Activated CD4-positive, alpha-beta T cell treated with anti-CD3 and anti-CD28 coated beads for 24 hours (primary cell): Measurements from ENCODE around the gene DCUN1D1.

Experiments used
- DNase-seq, 2 donors: peaks; one replicate each; pipeline ENCODE4 v3.0.0-alpha.2; 2020; ENCODE audit warnings: low read depth in 2 of 2

DCUN1D1 gene

DNA sequence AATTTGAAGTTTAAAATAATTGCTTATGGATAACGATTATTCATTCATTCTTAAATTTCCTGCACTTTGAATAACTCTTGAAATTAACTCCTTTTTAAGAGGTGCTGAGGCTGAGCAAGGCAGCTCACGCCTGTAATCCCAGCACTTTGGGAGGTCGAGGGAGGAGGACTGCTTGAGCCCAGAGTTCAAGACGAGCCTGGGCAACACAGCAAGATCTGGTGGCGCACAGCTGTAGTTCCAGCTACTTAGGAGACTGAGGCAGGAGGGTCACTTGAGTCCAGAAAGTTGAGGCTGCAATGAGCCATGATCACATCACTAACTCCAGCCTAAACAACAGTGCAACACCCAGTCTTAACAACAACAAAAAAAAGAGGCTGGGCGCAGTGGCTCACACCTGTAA is 8.0 kb downstream of the DCUN1D1 start:
- no peak for DNase-seq

- no peak for DNase-seq
Observed at GRCh38 chr3:182971637-182972036, 8.7 kb downstream of the DCUN1D1 start.

DNA sequence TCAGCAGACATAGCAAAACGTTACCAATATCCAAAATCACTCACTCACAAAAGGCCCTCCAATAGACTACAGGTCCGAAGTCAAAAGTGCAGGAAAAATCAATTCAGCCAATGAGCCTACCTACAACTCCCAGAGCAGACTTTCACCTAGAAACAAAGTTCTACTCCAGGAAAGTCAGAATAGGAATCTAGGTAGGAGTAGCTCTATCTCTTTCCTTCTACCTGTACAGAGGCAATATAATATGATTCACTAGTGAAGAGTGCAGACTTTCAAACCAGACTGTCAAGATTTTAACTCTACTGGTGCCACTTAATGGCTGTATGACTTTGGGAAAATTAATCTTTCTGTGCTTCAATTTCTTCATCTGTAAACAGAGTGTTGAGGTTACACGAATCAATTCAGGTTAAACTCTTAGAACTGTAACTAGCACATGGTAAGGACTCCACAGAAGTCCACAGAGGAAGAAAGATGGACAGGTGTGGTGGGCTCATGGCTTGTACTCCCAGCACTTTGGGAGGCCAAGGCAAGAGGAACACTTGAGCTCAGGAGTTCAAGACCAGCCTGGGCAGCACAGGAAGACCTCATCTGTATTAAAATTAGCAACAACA is 9.4 kb downstream of the DCUN1D1 start:
- DNase-seq = no peak

GRCh38 chr3:182969853-182970252 is 10.5 kb downstream of the DCUN1D1 start:
- no peak for DNase-seq

- no peak for DNase-seq
Observed at GRCh38 chr3:182969277-182969676, 11.1 kb downstream of the DCUN1D1 start.

DNA sequence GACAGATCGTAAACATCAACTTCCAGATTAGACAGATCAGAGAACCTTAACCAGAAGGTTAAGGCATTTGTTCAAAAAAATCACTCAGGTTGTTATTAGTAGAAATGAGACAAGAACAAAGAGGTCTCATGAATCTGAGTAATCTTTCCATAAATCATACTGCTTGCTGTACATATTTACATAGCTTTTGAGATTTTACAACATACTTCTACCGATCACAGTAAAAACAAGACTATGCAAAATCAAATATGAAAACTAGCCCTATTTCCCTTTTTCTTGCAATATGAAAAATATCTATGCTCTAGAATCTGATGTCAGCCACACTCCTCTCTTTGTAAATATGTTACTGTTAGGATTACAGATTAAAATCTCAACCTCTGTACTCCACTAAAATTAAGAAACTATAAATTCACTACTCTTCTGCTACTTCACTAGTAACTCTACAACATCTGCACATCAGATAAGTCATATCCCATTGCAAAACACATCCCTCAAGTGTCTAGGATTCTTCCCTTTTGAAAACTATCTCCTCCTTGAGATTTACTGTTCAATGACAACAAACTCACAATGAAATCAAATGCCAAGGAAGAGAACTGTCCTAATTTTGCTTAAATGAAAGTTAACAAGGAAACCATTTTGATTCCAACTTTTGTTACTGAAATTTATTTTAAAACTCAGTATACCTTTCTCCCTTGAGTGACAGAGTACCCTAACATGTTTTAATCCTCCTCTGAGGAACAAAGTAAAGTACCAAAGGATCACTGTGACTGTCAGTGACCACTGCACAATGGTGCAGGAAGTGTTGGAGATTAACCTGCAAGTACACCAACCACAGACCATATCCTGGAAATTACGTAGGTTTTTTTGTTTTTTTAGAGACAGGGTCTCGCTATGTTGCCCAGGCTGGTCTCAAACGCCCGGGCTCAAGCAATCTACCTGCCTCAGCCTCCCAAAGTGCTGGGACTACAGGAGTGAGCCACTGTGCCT is 12.8 kb downstream of the DCUN1D1 start:
- DNase-seq = no peak

- no peak for DNase-seq
Observed at GRCh38 chr3:182965861-182966366, 14.4 kb downstream of the DCUN1D1 start.

GRCh38 chr3:182964179-182964578 is 16.2 kb downstream of the DCUN1D1 start:
- no peak for DNase-seq

DNA sequence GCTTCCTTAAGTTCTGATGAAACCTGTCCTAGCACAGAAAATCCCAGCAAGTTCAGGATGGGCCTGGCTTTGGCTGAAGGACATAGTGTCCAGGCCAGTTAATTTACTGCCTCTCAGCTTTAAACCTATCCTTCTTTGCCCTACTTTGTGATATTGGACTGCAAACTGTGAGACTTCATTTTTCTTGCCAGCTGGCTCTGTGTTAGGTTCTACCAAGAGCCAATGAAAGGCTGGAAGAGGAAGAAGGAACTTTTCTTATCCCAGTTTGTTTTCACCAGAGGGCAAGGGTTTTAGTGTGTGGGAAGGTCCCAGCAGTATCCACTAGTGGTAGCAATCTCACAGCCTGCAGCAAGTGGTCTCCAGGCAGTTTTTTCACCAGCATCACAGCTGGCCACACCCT is 18.2 kb downstream of the DCUN1D1 start:
- no peak for DNase-seq

DNA sequence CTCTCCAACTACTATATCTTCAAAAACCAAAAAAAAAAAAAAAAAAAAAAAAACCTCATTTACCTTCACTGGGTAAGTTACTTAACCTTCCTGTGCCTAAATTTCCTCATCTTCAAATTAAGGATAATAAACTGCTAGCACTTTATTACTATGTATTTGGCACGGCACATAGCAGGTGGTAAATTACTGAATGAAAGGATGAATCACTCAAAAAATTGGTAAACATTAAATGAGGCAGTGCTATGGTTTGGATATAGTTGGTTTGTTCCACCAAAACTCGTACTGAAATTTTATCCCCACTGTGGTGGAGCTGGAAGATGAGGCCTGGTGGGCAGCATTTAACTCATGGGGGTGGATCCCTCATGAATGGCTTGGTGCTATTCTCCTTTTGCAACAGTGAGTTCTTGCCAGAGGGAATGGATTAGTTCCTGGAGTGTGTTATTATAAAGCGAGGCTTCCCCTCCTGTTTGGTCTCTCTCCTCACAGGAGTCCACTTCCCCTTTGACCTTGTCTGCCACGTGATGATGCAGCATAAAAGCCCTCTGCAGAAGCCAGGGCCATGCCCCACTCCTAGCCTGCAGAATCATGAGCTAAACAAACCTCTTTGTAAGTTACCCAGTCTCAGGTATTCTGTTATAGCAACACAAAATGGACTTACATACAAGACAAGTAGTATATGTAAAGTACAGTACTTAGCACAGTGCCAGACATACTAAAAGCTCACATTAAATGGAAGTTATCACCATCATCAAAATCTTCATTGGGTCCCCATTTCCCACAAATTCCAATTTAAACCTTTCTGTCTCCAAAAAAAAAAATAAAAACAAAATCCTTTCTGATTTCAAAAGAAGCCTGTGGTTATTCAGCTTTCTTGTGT is 20.6 kb downstream of the DCUN1D1 start:
- no peak for DNase-seq

- DNase-seq = no peak
Observed at GRCh38 chr3:182957676-182958266, 22.6 kb downstream of the DCUN1D1 start.

GRCh38 chr3:182957226-182957625 is 23.1 kb downstream of the DCUN1D1 start:
- no peak for DNase-seq

- DNase-seq = no peak
Observed at GRCh38 chr3:182954553-182955235, 25.6 kb downstream of the DCUN1D1 start.

GRCh38 chr3:182949688-182950087 is 30.6 kb downstream of the DCUN1D1 start:
- DNase-seq = no peak

GRCh38 chr3:182948305-182948704 is 32.0 kb downstream of the DCUN1D1 start:
- DNase-seq = no peak

DNA sequence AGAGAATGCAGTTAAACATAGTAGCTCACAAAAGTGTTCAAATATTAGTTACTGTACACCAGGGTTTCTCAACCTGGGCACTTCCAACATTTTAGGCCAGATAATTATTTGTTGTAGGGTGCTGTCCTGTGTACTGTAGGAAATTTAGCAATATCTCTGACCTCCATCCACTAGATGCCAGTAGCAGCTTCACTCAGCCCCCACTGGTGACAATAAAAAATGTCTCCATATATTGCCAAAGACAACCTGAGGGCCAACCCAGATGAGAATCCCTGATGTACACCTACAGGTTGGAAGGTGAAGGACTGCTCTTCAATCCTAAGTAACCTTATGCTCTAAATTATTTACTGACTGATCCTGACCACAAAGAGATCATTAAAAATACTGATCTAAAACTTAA is 32.5 kb downstream of the DCUN1D1 start:
- DNase-seq = no peak

GRCh38 chr3:182941719-182942118 is 38.6 kb downstream of the DCUN1D1 start:
- DNase-seq = no peak

DNA sequence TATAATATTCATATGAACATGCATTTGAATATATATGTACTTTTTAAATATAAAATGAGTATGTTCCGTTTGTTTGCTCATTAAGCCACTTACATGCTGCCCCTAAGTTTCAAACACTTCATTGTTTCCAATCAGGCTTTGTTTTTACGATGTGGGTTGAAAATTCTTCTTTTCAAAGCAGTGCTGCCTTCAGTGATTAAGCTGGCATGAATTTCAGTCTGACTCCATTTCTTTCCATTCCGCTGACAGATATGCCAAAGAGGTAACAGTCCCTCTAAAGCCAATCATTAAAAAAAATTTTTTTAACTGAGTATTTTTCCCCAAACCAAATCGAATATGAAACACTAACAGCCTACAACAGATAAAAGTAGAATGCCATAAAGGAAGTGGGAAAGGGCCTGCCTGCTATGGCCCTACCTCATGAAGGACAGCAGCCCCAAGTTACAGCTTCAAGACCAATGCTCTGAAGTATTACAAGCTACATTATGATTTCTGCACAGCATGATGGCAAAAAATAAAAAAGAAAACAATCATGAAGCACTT is 40.0 kb downstream of the DCUN1D1 start:
- DNase-seq = no peak

DNA sequence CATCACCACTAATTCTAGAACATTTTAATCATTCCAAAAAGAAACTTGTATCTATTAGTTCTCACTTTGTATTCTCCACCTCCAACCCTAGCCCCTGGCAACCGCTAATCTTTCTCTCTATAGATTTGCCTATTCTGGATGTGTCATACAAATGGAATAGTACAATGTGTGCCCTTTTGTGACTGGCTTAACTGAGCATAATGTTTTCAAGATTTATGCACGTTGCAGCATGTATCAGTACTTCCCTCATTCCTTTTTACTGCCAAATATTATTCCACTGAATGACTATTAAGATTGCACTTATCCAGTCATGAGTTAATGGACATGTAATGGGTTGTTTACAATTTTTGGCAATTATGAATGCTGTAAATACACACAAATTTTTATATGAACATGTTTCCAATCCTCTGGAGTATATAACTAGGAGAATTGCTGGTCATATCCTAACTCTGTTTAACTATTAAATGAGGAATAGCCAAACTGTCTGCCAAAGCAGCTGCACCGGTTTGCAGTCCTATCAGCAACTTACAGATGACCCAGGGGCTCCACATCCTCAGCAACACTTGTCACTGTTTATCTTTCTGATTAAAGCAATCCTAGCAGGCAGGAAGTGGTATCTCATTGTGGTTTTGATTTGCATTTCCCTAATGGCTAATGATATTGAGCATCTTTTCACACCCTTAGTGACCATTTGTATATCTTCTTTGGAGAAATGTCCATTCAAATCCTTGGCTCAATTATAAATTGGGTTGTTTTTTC is 42.9 kb downstream of the DCUN1D1 start:
- no peak for DNase-seq

GRCh38 chr3:182936918-182937285 is 43.4 kb downstream of the DCUN1D1 start:
- DNase-seq = no peak
